ENCODE measurements around the gene ZBED4. TPM values are rescaled to one million over a fixed set of nuclear protein-coding genes. Genes with fewer than 3 reads are reported as not detected.

ZBED4 gene
- total RNA-seq, 1 experiment from 2014 or later, result 7.7 TPM

DNA sequence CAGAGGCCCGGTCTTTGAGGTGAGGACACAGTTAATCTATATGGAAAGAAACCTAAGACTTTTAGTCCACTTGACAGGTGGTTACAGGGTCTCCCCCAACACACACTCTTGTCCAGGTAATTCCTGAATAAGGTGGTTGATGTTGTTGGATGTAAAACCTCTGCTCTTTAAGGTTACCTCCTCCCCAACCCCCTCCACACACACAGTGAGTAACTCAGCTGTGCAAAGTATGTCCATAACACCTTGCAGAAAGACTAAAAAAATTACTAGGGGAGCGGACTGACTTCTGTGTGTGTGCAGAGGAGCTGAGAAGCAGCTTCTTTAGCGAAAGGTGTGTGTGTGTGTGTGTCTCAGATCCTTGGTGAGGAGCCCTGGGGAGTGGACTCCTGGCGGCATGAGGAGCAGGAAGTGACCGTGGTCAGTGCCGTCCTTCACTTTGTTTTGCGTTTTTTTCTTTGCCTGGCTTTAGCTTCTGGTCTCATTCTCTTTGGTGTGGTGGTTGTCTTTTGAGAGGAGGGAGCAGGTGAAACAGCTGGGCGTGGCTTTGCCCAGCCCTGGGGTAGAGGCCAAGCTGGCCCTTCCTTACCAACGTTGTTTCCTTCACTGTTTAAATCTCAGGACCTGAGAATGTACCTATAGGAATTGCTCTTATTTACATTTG lies 1.7 kb downstream of the ZBED4 start:
- DNase-seq (ENCODE audit: low read depth), result peak; percentile 13

DNA sequence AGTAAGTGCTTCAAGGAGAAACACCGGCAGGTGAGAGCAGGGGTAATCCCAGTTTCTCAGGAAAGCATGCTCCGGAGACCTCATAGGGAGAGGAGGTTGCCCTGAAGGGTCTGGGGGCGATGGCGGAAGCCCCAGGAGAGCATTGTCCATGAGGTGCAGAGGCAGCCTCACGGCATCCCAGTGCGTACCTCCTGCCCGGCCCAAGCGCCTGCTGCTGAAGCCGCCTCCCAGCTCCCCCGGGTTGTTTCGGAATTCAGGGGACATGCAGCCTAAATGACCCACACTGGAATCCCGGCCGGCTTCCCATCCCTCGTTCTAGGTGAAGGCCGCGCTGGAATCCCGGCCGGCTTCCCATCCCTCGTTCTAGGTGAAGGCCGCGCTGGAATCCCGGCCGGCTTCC lies 2.7 kb downstream of the ZBED4 start:
- DNase-seq (ENCODE audit: low read depth), result no peak

DNA sequence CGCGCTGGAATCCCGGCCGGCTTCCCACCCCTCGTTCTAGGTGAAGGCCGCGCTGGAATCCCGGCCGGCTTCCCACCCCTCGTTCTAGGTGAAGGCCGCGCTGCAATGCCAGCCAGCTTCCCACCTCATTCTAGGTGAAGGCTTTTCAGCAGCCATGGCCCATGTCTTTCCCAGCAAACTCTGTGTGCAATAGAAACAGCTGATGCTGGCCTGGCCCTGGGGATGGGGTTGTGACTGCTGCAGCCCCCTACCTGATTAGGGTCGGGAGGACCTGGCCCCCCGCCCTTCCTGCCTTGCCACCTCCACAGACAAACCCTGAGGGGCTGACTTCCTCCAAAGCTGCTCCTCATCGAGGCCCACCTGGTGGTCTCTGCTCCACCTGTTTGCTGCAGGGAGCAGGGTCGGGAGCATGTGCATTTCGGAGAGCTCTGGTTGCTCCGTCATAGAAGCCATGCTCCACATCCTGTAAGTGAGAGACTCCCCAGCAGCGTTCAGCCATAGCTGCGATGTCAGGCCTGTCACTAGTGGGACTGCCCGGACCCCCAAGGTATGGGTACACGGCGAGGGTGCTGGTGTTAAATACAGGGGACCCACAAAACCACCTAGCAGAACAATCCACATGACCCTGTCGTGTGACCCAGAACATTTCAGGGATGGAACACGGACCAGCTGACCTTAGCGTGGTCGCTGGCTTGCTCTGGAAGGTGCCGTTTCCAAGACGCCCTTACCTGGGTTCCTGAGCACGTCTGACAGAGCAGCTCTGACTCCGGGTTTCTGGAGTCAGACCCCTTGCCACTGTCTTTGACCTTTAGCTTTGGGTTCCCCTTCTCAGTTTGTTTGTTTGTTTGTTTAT lies 3.3 kb downstream of the ZBED4 start:
- DNase-seq (ENCODE audit: low read depth), result no peak

GRCh38 chr22:49858827-49859226 lies 5.2 kb downstream of the ZBED4 start:
- no peak for DNase-seq (ENCODE audit: low read depth)

DNA sequence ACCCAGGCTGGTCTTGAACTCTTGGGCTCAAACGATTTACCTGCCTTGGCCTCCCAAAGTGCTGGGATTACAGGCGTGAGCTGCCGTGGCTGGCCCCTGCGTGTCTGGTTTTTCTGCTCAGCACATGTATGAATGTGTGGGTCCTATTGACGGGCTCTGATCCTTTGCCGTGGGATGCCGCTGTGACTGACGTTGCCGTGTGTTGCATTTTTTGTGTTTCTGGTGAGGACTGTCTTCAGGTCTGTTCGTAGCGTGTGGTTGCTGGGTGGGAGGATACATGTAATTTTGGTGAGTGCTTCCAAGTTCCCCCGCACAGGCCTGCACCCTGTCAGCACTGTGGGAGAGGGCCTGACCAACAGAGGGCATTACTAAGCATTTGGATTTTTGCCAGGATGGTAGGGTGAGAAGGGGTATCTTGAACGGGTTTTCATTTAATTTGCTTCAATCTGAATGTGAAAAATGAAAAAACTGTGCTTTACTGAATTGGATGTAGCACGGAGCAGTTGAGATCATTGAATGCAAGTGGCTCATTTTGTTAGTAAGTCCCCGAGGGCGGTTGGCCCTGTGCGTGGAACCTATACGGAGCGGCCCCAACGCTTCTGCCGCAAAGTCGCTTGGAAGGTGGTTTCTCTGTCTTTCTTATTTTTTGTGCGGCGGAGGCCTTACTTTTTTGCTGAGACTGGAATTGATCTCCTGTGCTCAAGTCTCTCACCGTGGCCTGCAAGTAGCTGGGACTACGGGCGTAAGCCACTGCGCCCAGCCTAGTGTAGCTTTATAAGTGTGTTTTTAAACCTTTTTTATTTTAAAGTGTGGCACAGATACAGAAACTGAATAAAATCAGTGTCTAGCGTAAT lies 8.2 kb downstream of the ZBED4 start:
- peak; percentile 64 for DNase-seq (ENCODE audit: low read depth)

DNA sequence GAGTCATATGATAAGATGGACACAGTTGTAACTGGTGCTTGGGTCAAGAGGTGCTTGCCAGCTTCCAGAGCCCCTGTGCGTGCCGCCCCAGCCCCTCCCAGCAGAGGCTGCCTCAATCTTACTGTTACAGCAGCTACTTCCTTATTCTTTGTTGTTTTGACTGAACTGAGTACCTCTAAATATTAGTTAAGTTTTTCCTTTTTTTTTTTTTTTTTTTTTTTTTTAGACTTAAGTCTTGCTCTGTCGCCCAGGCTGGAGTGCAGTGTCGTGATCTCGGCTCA lies 8.8 kb downstream of the ZBED4 start:
- DNase-seq (ENCODE audit: low read depth), result peak; percentile 59

GRCh38 chr22:49863931-49864330 lies 10.3 kb downstream of the ZBED4 start:
- no peak for DNase-seq (ENCODE audit: low read depth)

- no peak for DNase-seq (ENCODE audit: low read depth)
These were observed 11.5 kb downstream of the ZBED4 start for GRCh38 chr22:49865156-49865555.

GRCh38 chr22:49866134-49866533 lies 12.5 kb downstream of the ZBED4 start:
- DNase-seq (ENCODE audit: low read depth), result no peak

GRCh38 chr22:49866646-49867045 lies 13.0 kb downstream of the ZBED4 start:
- no peak for DNase-seq (ENCODE audit: low read depth)

- no peak for DNase-seq (ENCODE audit: low read depth)
These were observed 13.9 kb downstream of the ZBED4 start for GRCh38 chr22:49867303-49868265.

DNA sequence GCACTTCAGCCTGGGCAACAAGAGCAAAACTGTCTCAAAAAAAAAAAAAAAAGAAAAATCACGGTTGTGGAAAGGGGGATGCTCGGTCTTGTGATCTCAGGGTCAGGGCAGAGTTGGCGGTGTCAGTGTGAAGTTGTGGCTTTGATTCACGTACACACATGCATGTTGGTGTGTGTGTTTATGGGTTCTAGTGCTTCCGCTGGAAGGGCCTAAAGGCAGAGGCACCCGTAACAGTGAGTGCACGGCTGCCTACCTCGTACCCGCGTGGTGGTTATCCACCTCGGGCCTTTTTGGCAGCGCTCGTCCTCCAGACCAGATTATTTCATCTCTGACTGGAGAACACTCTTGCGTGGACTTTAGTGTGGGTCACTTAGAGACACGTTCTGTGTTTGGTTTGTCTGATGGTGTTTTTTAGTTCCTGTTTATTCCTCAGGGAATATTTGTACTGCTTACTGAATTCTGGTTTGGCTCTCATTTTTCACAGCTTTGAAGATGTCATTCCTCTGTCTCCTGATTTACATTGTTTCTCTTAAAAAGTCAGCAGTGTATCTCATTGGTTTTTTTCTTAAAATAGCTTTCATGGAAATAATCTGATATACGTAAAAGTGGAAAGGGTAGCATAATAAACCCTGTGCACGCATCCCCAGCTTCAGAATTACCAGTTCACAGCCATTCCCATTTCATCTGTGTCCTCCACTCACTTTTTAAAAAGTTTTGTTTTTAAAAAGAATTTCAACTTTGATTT lies 15.6 kb downstream of the ZBED4 start:
- no peak for DNase-seq (ENCODE audit: low read depth)

DNA sequence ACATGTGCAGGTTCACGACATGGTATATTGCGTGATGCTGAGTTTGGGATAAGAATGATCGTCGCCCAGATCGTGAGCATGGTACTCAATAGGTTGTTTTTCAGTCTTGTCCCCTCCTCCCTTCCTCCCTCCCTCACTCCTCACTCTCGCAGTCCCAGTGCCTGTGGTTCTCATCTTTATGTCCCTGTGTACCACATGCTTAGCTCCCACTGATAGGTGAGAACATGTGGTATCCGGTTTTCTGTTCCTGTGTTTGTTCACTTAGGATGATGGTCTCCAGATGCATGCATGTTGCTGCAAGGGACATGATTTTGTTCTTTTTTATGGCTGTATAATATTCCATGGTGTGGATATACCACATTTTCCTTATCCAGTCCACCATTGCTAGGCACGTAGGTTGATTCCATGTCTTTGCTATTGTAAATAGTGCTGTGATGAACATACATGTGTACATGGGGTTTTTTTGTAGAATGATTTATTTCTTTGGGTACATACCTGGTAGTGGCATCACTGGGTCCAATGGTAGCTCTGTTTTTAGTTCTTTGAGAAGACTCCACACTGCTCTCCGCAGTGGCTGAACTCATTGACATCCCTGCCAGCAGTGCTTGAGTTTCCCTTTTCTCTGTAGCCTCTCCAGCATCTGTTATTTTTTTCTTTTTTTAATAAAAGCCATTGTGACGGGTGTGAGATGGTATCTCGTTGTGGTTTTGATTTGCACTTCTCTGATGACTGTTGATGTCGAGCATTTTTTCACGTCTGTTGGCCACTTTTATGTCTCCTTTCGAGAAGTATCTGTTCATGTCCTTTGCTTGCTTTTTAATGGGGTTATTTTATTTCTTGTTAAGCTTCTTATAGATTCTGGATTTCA lies 16.4 kb downstream of the ZBED4 start:
- DNase-seq (ENCODE audit: low read depth), result no peak

GRCh38 chr22:49871482-49871881 lies 17.8 kb downstream of the ZBED4 start:
- DNase-seq (ENCODE audit: low read depth), result no peak

DNA sequence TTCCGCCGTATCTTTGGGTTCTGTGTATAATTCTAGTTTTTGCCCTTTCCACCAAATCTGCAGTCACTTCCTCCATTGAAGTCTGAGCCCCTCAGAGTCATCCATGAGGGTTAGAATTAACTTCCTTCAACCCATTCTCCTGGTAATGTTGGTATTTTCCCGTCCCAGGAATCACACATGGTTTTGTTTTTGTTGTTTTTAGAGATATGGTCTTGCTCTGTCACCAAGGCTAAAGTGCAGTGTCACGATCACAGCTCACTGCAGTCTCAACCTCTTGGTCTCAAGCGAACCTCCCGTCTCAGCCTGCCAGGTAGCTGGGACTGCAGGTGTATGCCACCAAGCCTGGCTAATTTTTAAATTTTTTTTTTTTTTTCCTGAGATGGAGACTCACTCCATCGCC lies 18.7 kb downstream of the ZBED4 start:
- DNase-seq (ENCODE audit: low read depth), result no peak

DNA sequence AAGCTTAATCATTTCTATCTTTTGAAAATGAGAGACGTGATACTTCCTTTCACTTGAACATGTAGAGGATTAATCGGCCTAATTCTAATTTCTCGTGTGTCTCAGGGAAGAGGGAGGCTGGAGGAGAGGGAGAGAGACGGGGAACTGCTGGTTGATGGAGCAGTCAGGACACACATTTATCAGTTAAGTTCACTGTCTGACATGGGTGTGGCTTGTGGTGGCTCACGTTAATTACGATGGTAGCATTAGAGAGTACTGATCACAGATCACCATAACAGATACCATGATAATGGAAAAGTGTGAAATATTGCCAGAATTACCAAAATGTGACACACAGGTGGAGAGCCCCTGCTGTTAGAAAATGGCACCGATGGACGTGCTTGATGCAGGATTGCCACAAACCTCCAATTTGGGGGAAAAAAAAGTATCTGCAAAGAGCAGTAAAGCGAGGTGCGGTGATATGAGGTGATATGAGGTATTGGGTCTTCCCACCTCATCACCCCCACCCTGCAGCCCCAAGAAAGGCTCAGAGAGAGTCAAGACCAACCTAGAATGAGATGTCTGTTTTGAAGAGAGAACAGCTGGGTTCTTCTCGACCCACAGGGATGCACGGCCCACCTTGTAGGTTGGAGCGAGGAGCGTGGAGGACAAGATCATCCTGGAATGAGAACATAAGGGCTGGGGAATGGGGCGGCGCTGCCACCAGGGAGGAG lies 19.7 kb downstream of the ZBED4 start:
- DNase-seq (ENCODE audit: low read depth), result no peak

DNA sequence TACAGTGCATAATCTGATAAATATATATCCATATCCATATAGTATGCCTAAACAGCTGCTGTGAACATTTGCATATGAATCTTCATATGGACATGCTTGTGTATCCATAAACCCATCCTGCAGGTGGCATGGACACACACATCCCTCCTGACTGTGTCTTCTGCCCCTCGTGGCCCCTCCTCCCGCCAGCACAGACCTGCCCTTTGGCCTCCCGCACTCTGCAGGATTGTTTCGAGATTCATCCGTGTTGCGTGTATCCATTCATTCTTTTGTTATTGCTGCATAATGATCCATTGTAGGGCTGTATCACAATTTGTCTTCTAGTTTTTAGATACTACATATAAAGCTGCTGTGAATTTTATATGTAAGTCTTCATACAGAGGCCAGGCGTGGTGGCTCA lies 24.0 kb downstream of the ZBED4 start:
- no peak for DNase-seq (ENCODE audit: low read depth)

- DNase-seq (ENCODE audit: low read depth), result no peak
These were observed 24.6 kb downstream of the ZBED4 start for GRCh38 chr22:49878206-49878605.

DNA sequence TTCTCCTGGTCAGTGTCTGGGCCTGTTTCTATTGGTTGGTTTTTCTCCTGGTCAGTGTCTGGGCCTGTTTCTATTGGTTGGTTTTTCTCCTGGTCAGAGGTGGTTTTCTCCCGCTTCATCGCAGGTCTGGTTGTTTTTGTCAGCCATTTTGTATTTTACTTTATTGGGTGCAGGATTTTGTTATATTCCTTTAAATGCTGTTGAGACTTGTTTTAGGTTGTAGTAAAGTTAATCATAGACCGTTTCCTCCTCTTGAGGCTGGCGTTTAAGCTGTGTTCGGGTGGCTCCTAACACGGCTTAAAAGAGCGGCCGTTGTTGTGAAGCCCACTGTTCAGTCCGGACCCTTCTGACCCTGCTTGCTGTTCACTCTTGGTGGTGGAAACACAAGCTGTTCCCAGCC lies 26.2 kb downstream of the ZBED4 start:
- DNase-seq (ENCODE audit: low read depth), result no peak

Measured in RPMI7951 (cell line).